Choroid plexus epithelial cell (primary cell): Measurements from ENCODE around the gene CNOT6.

Experiments
- DNase-seq: peaks from one replicate; pipeline ENCODE4 v3.0.0-alpha.2; 2010; ENCODE audit warnings: low read depth
- H3K4me3 ChIP-seq: 2 replicates; pipeline ENCODE4 v1.5.1; 2011; ENCODE audit warnings: low read depth, mild to moderate bottlenecking, control low read depth, low read length, moderate library complexity
- CTCF ChIP-seq: conservative IDR thresholded peaks from 2 replicates; pipeline ENCODE4 v1.5.1; 2011; ENCODE audit warnings: low read depth, mild to moderate bottlenecking, control low read depth, inconsistent platforms, low read length, moderate library complexity

The CNOT6 gene

GRCh38 chr5:180621311-180621710, 127.1 kb downstream of the CNOT6 start:
- no peak overlapping the region for H3K4me3 ChIP-seq
- TF ChIP-seq CTCF: no peak
- DNase-seq: no peak

GRCh38 chr5:180622910-180623309, 128.7 kb downstream of the CNOT6 start:
- no peak for DNase-seq
- no peak overlapping the region for H3K4me3 ChIP-seq
- TF ChIP-seq CTCF: no peak

GRCh38 chr5:180623411-180623834, 129.2 kb downstream of the CNOT6 start:
- H3K4me3 ChIP-seq: no peak overlapping the region
- no peak for TF ChIP-seq CTCF
- no peak for DNase-seq

GRCh38 chr5:180623844-180624243, 129.7 kb downstream of the CNOT6 start:
- DNase-seq: no peak
- no peak overlapping the region for H3K4me3 ChIP-seq

GRCh38 chr5:180624587-180624986, 130.4 kb downstream of the CNOT6 start:
- no peak for DNase-seq

More at GRCh38 chr5:180623844-180624243, 129.7 kb downstream of the CNOT6 start:
- TF ChIP-seq CTCF: no peak

GRCh38 chr5:180625125-180625790, 131.1 kb downstream of the CNOT6 start:
- TF ChIP-seq CTCF: no peak
- H3K4me3 ChIP-seq: no peak overlapping the region
- no peak for DNase-seq

More at GRCh38 chr5:180624587-180624986, 130.4 kb downstream of the CNOT6 start:
- H3K4me3 ChIP-seq: no peak overlapping the region
- no peak for TF ChIP-seq CTCF
